Thyroid gland (tissue), 4 donors: ENCODE data around the gene FAM193A. TPM values are rescaled to one million over a fixed set of nuclear protein-coding genes. Genes with fewer than 3 reads are reported as not detected.

ENCODE experiments used
- DNase-seq, 2 donors: peaks; one replicate each; pipeline ENCODE4 v3.0.0-alpha.2; 2019
- H3K27ac ChIP-seq, 3 donors: fragments of 200-600 bp; sonication (generic); 1 replicate in 2 of 3; 2 replicates in 1 of 3; pipeline ENCODE4 v1.5.1; 2016 to 2019; ENCODE audit warnings: mild to moderate bottlenecking in 1 of 3, moderate library complexity in 1 of 3
- H3K27me3 ChIP-seq: fragments of 200-600 bp; sonication (generic); one replicate; pipeline ENCODE4 v1.5.1; 2019
- H3K36me3 ChIP-seq, 2 donors: fragments of 200-600 bp; sonication (generic); one replicate each; pipeline ENCODE4 v1.5.1; 2016 to 2019
- H3K4me1 ChIP-seq, 2 donors: fragments of 200-600 bp; sonication (generic); one replicate each; pipeline ENCODE4 v1.5.1; 2017 to 2019
- H3K4me3 ChIP-seq, 3 donors: fragments of 200-600 bp; sonication (generic); replicated peaks in 1 of 3; 1 replicate in 2 of 3; 2 replicates in 1 of 3; pipeline ENCODE4 v1.5.1; 2016; ENCODE audit warnings: mild to moderate bottlenecking in 1 of 3
- H3K9me3 ChIP-seq: fragments of 200-600 bp; sonication (generic); one replicate; pipeline ENCODE4 v1.5.1; 2017
- CTCF ChIP-seq, 6 experiments: fragments of 200-600 bp in 3 of 6; fragments of 450-650 bp in 3 of 6; sonication (generic) in 3 of 6; IDR thresholded peaks; one replicate each; pipeline ENCODE4 v1.5.1; 2016 to 2019; ENCODE audit warnings: antibody characterized with exemption in 6 of 6, mild to moderate bottlenecking in 2 of 6, inconsistent platforms in 1 of 6, moderate library complexity in 1 of 6
- POLR2A ChIP-seq, 2 donors: fragments of 450-650 bp; IDR thresholded peaks; one replicate each; pipeline ENCODE4 v1.6.1; 2017; ENCODE audit warnings: antibody characterized with exemption in 2 of 2, mild to moderate bottlenecking in 2 of 2, moderate library complexity in 1 of 2
- WGBS, 2 donors: methylation state at CpG; one replicate each; pipeline ENCODE4 v1.1.5; 2017; 5-methylcytosine and 5-hydroxymethylcytosine counted together
- intact Hi-C: fragments of 100-400 bp; cut with DNase I; formaldehyde crosslinking; loops from one replicate; pipeline ENCODE4 v1.15.1; 2023
- total RNA-seq, 4 donors: library from RNA; depleted of rRNA; stranded (reverse); fragments of >200 nt; gene quantifications; one replicate each; pipeline ENCODE4 v1.2.3, GENCODE V29; 2016

Gene FAM193A
- total RNA-seq, 4 donors from 2014 or later = 22.4 to 36.7 (median 30.3) TPM

DNA sequence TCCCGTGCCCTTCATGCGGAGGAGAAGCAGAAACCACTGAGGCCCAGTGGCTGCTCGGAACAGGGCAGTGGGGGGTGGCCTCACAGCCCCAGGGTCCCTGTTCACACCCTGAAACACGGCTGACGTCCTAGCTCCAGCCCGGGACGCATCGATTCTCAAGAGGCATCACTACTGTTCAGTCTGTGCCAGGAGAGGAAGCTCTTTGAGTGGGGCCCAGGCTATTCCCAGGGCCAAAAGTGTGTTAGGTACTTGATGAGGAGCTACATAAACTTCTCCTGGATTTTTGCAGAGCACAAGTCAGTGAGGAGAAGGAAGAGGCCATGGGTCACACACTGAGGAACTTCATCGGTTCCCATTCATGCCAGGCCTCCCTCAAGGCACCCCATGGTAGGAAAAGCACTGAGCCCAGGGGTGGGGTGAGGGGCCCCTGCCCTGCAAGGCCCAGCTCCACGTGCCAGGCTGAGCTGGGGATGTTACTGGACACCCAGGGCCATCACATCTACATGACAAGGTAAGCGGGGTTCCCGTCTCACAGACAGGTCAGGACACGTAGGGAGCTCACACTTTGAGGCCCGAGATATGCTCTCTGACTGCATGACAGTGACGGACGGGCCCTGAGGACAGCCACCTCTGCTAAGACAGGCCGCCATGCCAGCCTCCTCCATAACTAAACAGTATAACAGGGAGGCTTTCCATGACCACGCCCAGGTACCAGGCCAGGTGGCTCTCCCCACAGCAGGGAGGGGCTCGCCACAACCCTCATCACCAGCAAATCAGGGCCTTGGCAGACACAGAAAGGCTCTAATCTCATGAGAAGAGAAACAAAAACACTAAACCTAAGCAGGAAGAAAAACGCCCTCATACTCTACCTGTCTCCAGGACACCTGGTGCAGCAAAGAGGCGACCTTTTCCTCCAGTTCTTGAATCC lies 207.3 kb downstream of the FAM193A start:
- TF ChIP-seq CTCF (IDR thresholded peaks at IDR 0.05) = no peak
- no peak for TF ChIP-seq POLR2A (IDR thresholded peaks at IDR 0.05)
- Histone ChIP-seq H3K27ac (peak overlapping the region in 1 of 3 donors; percentile 45), H3K9me3 (no peaks in the 10 kb centered on the region), H3K27me3 (no peaks in the 10 kb centered on the region), H3K36me3 (peaks cover 40 to 42% of the 10 kb centered on the region in 2 donors), H3K4me3 (no peak overlapping the region), H3K4me1 (peaks cover 0 to 24% of the 10 kb centered on the region in 2 donors)
- intact Hi-C loops = no loop called here
- 72 to 81% methylated on average over 18 of the region's 21 CpGs for WGBS, 2 donors
- peak; percentile 25 to 58 for DNase-seq

DNA sequence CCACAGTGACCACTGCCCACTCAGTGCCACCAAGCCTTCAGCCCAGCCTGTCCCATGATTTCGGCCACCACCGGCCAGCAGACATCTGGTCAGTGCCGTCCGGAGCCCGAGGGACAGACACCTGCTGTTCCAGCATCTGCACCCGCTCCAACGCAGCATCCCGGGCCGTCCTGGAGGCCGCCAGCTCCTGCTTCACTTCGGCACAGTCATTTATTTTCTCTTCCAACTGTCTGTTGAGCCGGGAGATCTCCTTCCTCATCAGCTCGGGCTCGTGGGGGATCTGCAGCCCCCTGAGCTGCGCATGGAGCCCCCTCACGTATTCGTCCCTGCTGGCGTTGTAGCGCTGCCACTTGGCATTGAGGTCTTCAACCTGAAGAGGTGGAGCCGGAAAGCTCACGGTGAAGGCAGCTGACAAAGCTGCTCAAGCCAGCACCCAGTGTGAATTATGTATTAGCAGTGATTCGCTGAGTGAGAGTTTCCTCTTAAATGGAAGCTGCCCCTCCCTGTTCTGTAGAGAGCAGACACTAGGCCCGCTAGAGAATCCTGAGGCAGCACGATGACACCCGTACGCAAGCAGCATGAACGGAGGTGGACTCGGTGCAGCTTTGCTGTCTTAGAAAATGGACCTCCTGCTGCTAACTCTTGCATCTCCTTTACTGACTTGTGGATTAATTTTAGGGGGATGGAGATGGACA lies 208.3 kb downstream of the FAM193A start:
- peaks cover 40 to 42% of the 10 kb centered on the region in 2 donors for H3K36me3 ChIP-seq
- intact Hi-C loops = no loop called here
- no peak for DNase-seq
- H3K4me1 ChIP-seq = peaks cover 0 to 24% of the 10 kb centered on the region in 2 donors
- no peak for TF ChIP-seq CTCF (IDR thresholded peaks at IDR 0.05)
- TF ChIP-seq POLR2A (IDR thresholded peaks at IDR 0.05) = no peak
- H3K27ac ChIP-seq = no peak overlapping the region
- 94 to 97% methylated on average over 27 to 28 of the region's 28 CpGs for WGBS, 2 donors
- H3K9me3 ChIP-seq = no peaks in the 10 kb centered on the region
- no peaks in the 10 kb centered on the region for H3K27me3 ChIP-seq
- H3K4me3 ChIP-seq = no peak overlapping the region

DNA sequence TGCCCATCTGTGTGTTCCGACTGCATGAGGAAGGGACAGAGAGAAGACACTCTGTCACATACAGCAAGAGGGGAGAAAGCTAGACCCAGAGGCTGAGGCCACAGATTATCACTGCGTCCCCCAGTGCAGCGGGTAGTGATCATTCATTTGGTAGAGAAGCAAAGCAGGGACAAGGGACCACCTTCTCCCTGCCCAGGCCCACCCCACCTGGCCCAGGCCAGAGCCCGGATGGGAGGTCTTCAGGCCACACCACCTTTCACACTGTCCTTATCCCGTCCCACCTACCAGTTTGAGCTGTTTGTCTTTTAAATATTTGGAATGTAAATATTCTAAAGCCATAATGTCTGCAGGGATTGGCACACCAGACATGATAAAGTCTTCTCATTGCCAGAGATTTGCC lies 209.1 kb downstream of the FAM193A start:
- WGBS, 2 donors = 96 to 100% methylated on average over 5 of the region's 5 CpGs
- intact Hi-C loops = no loop called here
- DNase-seq = no peak
- peaks cover 40 to 42% of the 10 kb centered on the region in 2 donors for H3K36me3 ChIP-seq
- H3K27me3 ChIP-seq = no peaks in the 10 kb centered on the region
- no peak overlapping the region for H3K4me3 ChIP-seq
- H3K9me3 ChIP-seq = no peaks in the 10 kb centered on the region
- TF ChIP-seq POLR2A (IDR thresholded peaks at IDR 0.05) (no peak), CTCF (IDR thresholded peaks at IDR 0.05) (no peak)
- peak overlapping the region in 1 of 3 donors; percentile 39 for H3K27ac ChIP-seq
- peaks cover 0 to 24% of the 10 kb centered on the region in 2 donors for H3K4me1 ChIP-seq

DNA sequence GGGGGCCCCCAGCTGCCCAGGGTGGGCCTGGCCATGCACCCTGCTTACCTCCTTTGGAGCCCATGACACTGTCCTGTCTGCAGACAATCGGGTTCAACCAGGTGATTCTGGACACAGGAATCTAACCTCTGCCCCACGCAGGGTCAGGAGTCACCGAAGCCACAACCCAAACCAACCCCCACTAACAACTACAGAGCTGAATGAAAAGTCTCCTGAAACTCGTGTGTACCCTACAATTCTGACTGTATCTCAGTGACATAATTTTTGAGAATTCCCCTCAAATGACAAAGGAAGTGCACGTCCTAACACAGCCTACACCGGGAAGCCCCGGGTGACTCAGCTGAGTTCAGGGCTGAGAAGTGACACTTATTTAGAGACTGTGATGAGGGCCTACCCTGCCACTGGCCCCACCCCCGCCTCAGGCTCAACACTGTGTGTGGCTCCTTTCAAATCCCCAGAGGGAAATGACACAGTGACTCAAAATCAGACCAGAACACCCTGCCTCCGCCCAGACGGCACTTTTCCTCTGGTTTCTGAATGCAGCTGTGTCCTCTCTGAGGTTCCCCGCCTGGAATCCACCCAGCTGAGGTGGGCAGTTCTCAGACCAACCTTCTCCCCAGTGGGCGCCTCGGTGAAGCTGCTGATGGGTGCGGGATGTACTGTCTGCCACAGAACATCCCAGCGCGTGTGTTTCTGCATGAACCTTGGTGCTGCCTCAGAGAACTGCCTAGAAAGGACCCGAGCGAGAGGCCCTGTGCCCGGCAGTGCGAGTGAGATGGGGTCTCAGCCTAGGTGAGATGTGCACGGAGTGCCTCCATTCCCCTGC lies 209.7 kb downstream of the FAM193A start:
- no peak overlapping the region for H3K4me3 ChIP-seq
- intact Hi-C loops = no loop called here
- no peak for TF ChIP-seq POLR2A (IDR thresholded peaks at IDR 0.05)
- TF ChIP-seq CTCF (IDR thresholded peaks at IDR 0.05) = no peak
- no peaks in the 10 kb centered on the region for H3K9me3 ChIP-seq
- no peaks in the 10 kb centered on the region for H3K27me3 ChIP-seq
- H3K4me1 ChIP-seq = peaks cover 0 to 24% of the 10 kb centered on the region in 2 donors
- H3K27ac ChIP-seq = peak overlapping the region in 1 of 3 donors; percentile 39
- WGBS, 2 donors = 64 to 91% methylated on average over 15 to 18 of the region's 21 CpGs
- H3K36me3 ChIP-seq = peaks cover 40 to 42% of the 10 kb centered on the region in 2 donors
- no peak for DNase-seq
